GM23338 (cell line): ENCODE results near the gene DUS2. TPM values are rescaled to one million over a fixed set of nuclear protein-coding genes. Genes with fewer than 3 reads are reported as not detected.

ENCODE experiments used
- ATAC-seq: fragments of 200-7000 bp; cut with Tn5 transposase; 3 replicates; pipeline ENCODE4 v1.9.1; 2020
- DNase-seq: peaks from one replicate; pipeline ENCODE4 v3.0.0-alpha.2; 2015; ENCODE audit warnings: low spot score
- H2AFZ ChIP-seq: fragments of 200-600 bp; sonication (generic); 2 replicates; pipeline ENCODE4 v1.8.0; 2016; ENCODE audit warnings: antibody characterized with exemption, mild to moderate bottlenecking, moderate library complexity
- H3F3A ChIP-seq: fragments of 200-600 bp; sonication (generic); replicated peaks from 2 replicates; pipeline ENCODE4 v1.8.0; 2017; ENCODE audit warnings: antibody characterized with exemption, mixed run types, low read depth
- H3K27ac ChIP-seq: fragments of 200-600 bp; sonication (generic); 2 replicates; pipeline ENCODE4 v1.6.1; 2016; ENCODE audit warnings: low read depth
- H3K27me3 ChIP-seq: fragments of 200-600 bp; sonication (generic); 2 replicates; pipeline ENCODE4 v1.8.0; 2016; ENCODE audit warnings: mild to moderate bottlenecking, mixed run types, moderate library complexity; ENCODE audit not compliant: insufficient read depth
- H3K36me3 ChIP-seq: fragments of 200-600 bp; sonication (generic); 2 replicates; pipeline ENCODE4 v1.8.0; 2016; ENCODE audit warnings: mild to moderate bottlenecking; ENCODE audit not compliant: insufficient read depth
- H3K4me1 ChIP-seq: fragments of 200-600 bp; sonication (generic); 2 replicates; pipeline ENCODE4 v1.8.0; 2016; ENCODE audit warnings: mild to moderate bottlenecking, moderate library complexity; ENCODE audit not compliant: insufficient read depth
- H3K4me2 ChIP-seq: fragments of 200-600 bp; sonication (generic); 2 replicates; pipeline ENCODE4 v1.7.1; 2017; ENCODE audit warnings: mixed run types
- H3K4me3 ChIP-seq: fragments of 200-600 bp; sonication (generic); 2 replicates; pipeline ENCODE4 v1.6.1; 2016; ENCODE audit warnings: mixed run types
- H3K79me2 ChIP-seq: fragments of 200-600 bp; sonication (generic); replicated peaks from 2 replicates; pipeline ENCODE4 v1.8.0; 2017; ENCODE audit warnings: mild to moderate bottlenecking; ENCODE audit not compliant: insufficient read depth
- H3K9me2 ChIP-seq: fragments of 200-600 bp; sonication (generic); 2 replicates; pipeline ENCODE4 v1.8.0; 2017; ENCODE audit not compliant: insufficient read depth
- H4K20me1 ChIP-seq: fragments of 200-600 bp; sonication (generic); replicated peaks from 2 replicates; pipeline ENCODE4 v1.8.0; 2017; ENCODE audit warnings: mild to moderate bottlenecking; ENCODE audit not compliant: insufficient read depth
- H3K27ac Mint-ChIP-seq: 2 replicates; pipeline ENCODE4 v1.8.0; 2020; ENCODE audit warnings: inconsistent platforms, mild to moderate bottlenecking, moderate library complexity, mixed read lengths
- H3K27me3 Mint-ChIP-seq: 3 replicates; pipeline ENCODE4 v1.8.0; 2022; ENCODE audit warnings: low read depth, mild to moderate bottlenecking, moderate library complexity, mixed read lengths, inconsistent platforms; ENCODE audit not compliant: insufficient read depth, poor library complexity
- H3K36me3 Mint-ChIP-seq: 3 replicates; pipeline ENCODE4 v1.8.0; 2021; ENCODE audit warnings: low read depth, mild to moderate bottlenecking, inconsistent platforms, moderate library complexity, mixed read lengths
- H3K4me1 Mint-ChIP-seq: 3 replicates; pipeline ENCODE4 v1.8.0; 2020; ENCODE audit warnings: mild to moderate bottlenecking, inconsistent platforms, mixed read lengths
- H3K4me3 Mint-ChIP-seq: 3 replicates; pipeline ENCODE4 v1.8.0; 2021; ENCODE audit warnings: moderate library complexity, mild to moderate bottlenecking, inconsistent platforms, mixed read lengths
- H3K9me3 Mint-ChIP-seq: 3 replicates; pipeline ENCODE4 v1.8.0; 2020; ENCODE audit warnings: moderate library complexity, mild to moderate bottlenecking, inconsistent platforms, mixed read lengths
- CREB1 ChIP-seq: fragments of 250-450 bp; sonication (Bioruptor Pico); IDR thresholded peaks from 2 replicates; pipeline ENCODE4 v1.5.0; 2020; ENCODE audit warnings: low read depth, mild to moderate bottlenecking, moderate library complexity
- EZH2 ChIP-seq: fragments of 200-600 bp; sonication (generic); IDR thresholded peaks from one replicate; pipeline ENCODE4 v1.8.0; 2017; ENCODE audit warnings: antibody characterized with exemption, mild to moderate bottlenecking, low read depth; ENCODE audit not compliant: unreplicated experiment
- JUNB ChIP-seq: IDR thresholded peaks from one replicate; pipeline ENCODE4 v1.6.1; 2016; ENCODE audit warnings: antibody characterized with exemption; ENCODE audit not compliant: unreplicated experiment
- NANOG ChIP-seq: IDR thresholded peaks from 2 replicates; pipeline ENCODE4 v1.6.1; 2016; ENCODE audit warnings: antibody characterized with exemption, borderline replicate concordance
- STAT1 ChIP-seq: IDR thresholded peaks from one replicate; pipeline ENCODE4 v1.6.1; 2016; ENCODE audit warnings: antibody characterized with exemption; ENCODE audit not compliant: unreplicated experiment
- polyA plus RNA-seq: library from polyadenylated mRNA; unstranded; fragments of >200 nt; fragmentation: Nextera tagmentation; extraction: Ambion mirVana; gene quantifications from 2 replicates; pipeline ENCODE4 v1.2.1, GENCODE V29; 2016
- total RNA-seq: library from RNA; depleted of rRNA; stranded (reverse); fragments of >200 nt; shearing (Covaris generic); gene quantifications from 2 replicates; pipeline ENCODE4 v1.2.3, GENCODE V29; 2014
- TF ChIP-seq, protein P1 (sequence below): IDR thresholded peaks from one replicate; pipeline ENCODE4 v1.6.1; 2018; ENCODE audit warnings: antibody characterized with exemption; ENCODE audit not compliant: unreplicated experiment
- TF ChIP-seq, protein P2 (sequence below): fragments of 250-450 bp; sonication (Bioruptor Pico); IDR thresholded peaks from 2 replicates; pipeline ENCODE4 v1.5.0; 2020; ENCODE audit warnings: mild to moderate bottlenecking, moderate library complexity
- TF ChIP-seq, protein P3 (sequence below), 2 experiments: fragments of 200-600 bp in 1 of 2; sonication (generic) in 1 of 2; conservative IDR thresholded peaks; 2 replicates each; pipeline versions ENCODE4 v1.5.1 to v1.6.1; 2016 to 2017; ENCODE audit warnings: antibody characterized with exemption in 2 of 2, low read depth in 2 of 2, mild to moderate bottlenecking in 2 of 2, moderate library complexity in 1 of 2

Gene DUS2
- total and polyA plus RNA-seq, 2 experiments from 2014 or later: 13.3 to 26.4 TPM

DNA sequence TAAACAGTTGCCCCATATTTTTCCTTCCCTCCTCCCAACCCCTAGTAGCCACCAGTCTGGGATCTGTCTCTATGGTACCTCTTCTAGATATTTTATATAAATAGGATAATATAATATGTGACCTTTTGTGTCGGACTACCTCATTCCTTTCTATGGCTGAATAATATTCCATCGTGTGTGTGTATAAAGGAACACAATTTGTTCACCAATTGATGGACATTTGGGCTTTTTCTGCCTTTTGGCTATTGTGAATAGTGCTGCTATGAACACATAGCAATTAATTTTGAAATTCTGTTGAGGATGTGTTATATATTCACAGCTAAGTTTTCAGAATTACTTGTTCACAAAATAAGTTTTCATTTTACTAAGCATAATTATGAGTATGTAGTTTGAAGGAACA, 64.6 kb downstream of the DUS2 start:
- no peak overlapping the region for H3K27ac ChIP-seq
- TF ChIP-seq, protein P1, sequence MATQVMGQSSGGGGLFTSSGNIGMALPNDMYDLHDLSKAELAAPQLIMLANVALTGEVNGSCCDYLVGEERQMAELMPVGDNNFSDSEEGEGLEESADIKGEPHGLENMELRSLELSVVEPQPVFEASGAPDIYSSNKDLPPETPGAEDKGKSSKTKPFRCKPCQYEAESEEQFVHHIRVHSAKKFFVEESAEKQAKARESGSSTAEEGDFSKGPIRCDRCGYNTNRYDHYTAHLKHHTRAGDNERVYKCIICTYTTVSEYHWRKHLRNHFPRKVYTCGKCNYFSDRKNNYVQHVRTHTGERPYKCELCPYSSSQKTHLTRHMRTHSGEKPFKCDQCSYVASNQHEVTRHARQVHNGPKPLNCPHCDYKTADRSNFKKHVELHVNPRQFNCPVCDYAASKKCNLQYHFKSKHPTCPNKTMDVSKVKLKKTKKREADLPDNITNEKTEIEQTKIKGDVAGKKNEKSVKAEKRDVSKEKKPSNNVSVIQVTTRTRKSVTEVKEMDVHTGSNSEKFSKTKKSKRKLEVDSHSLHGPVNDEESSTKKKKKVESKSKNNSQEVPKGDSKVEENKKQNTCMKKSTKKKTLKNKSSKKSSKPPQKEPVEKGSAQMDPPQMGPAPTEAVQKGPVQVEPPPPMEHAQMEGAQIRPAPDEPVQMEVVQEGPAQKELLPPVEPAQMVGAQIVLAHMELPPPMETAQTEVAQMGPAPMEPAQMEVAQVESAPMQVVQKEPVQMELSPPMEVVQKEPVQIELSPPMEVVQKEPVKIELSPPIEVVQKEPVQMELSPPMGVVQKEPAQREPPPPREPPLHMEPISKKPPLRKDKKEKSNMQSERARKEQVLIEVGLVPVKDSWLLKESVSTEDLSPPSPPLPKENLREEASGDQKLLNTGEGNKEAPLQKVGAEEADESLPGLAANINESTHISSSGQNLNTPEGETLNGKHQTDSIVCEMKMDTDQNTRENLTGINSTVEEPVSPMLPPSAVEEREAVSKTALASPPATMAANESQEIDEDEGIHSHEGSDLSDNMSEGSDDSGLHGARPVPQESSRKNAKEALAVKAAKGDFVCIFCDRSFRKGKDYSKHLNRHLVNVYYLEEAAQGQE: no peak
- TF ChIP-seq CREB1 (CRISPR knock-in tag) (no peak), STAT1 (no peak), JUNB (no peak), EZH2 (no peak), NANOG (no peak)
- TF ChIP-seq, protein P2, sequence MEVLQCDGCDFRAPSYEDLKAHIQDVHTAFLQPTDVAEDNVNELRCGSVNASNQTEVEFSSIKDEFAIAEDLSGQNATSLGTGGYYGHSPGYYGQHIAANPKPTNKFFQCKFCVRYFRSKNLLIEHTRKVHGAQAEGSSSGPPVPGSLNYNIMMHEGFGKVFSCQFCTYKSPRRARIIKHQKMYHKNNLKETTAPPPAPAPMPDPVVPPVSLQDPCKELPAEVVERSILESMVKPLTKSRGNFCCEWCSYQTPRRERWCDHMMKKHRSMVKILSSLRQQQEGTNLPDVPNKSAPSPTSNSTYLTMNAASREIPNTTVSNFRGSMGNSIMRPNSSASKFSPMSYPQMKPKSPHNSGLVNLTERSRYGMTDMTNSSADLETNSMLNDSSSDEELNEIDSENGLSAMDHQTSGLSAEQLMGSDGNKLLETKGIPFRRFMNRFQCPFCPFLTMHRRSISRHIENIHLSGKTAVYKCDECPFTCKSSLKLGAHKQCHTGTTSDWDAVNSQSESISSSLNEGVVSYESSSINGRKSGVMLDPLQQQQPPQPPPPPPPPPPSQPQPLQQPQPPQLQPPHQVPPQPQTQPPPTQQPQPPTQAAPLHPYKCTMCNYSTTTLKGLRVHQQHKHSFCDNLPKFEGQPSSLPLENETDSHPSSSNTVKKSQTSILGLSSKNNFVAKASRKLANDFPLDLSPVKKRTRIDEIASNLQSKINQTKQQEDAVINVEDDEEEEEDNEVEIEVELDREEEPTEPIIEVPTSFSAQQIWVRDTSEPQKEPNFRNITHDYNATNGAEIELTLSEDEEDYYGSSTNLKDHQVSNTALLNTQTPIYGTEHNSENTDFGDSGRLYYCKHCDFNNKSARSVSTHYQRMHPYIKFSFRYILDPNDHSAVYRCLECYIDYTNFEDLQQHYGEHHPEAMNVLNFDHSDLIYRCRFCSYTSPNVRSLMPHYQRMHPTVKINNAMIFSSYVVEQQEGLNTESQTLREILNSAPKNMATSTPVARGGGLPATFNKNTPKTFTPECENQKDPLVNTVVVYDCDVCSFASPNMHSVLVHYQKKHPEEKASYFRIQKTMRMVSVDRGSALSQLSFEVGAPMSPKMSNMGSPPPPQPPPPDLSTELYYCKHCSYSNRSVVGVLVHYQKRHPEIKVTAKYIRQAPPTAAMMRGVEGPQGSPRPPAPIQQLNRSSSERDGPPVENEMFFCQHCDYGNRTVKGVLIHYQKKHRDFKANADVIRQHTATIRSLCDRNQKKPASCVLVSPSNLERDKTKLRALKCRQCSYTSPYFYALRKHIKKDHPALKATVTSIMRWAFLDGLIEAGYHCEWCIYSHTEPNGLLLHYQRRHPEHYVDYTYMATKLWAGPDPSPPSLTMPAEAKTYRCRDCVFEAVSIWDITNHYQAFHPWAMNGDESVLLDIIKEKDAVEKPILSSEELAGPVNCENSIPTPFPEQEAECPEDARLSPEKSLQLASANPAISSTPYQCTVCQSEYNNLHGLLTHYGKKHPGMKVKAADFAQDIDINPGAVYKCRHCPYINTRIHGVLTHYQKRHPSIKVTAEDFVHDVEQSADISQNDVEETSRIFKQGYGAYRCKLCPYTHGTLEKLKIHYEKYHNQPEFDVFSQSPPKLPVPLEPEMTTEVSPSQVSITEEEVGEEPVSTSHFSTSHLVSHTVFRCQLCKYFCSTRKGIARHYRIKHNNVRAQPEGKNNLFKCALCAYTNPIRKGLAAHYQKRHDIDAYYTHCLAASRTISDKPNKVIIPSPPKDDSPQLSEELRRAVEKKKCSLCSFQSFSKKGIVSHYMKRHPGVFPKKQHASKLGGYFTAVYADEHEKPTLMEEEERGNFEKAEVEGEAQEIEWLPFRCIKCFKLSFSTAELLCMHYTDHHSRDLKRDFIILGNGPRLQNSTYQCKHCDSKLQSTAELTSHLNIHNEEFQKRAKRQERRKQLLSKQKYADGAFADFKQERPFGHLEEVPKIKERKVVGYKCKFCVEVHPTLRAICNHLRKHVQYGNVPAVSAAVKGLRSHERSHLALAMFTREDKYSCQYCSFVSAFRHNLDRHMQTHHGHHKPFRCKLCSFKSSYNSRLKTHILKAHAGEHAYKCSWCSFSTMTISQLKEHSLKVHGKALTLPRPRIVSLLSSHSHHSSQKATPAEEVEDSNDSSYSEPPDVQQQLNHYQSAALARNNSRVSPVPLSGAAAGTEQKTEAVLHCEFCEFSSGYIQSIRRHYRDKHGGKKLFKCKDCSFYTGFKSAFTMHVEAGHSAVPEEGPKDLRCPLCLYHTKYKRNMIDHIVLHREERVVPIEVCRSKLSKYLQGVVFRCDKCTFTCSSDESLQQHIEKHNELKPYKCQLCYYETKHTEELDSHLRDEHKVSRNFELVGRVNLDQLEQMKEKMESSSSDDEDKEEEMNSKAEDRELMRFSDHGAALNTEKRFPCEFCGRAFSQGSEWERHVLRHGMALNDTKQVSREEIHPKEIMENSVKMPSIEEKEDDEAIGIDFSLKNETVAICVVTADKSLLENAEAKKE (CRISPR knock-in tag): no peak
- TF ChIP-seq, protein P3, sequence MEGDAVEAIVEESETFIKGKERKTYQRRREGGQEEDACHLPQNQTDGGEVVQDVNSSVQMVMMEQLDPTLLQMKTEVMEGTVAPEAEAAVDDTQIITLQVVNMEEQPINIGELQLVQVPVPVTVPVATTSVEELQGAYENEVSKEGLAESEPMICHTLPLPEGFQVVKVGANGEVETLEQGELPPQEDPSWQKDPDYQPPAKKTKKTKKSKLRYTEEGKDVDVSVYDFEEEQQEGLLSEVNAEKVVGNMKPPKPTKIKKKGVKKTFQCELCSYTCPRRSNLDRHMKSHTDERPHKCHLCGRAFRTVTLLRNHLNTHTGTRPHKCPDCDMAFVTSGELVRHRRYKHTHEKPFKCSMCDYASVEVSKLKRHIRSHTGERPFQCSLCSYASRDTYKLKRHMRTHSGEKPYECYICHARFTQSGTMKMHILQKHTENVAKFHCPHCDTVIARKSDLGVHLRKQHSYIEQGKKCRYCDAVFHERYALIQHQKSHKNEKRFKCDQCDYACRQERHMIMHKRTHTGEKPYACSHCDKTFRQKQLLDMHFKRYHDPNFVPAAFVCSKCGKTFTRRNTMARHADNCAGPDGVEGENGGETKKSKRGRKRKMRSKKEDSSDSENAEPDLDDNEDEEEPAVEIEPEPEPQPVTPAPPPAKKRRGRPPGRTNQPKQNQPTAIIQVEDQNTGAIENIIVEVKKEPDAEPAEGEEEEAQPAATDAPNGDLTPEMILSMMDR (conservative IDR thresholded peaks at IDR 0.05; ENCODE audit: low read depth in 2 of 2): no peak
- no peaks in the 10 kb centered on the region for H3K27me3 ChIP-seq
- H3K4me1 ChIP-seq: peaks cover 26% of the 10 kb centered on the region
- no peaks in the 10 kb centered on the region for H3K36me3 ChIP-seq
- H4K20me1 ChIP-seq: peaks cover 27% of the 10 kb centered on the region
- no peak overlapping the region; the same call in 2 of the 3 replicates for H3K4me3 Mint-ChIP-seq
- peaks cover 32% of the 10 kb centered on the region for H3K4me1 Mint-ChIP-seq
- H3K79me2 ChIP-seq: peaks cover 70% of the 10 kb centered on the region
- H3K27me3 Mint-ChIP-seq: peaks cover 5% of the 10 kb centered on the region
- no peak overlapping the region for H2AFZ ChIP-seq
- no peak overlapping the region for H3K4me2 ChIP-seq
- H3K9me2 ChIP-seq: no peaks in the 10 kb centered on the region
- peaks cover 9% of the 10 kb centered on the region for H3F3A ChIP-seq
- no peak overlapping the region for H3K4me3 ChIP-seq
- ATAC-seq (no peak), DNase-seq (no peak)
- H3K36me3 Mint-ChIP-seq: no peaks in the 10 kb centered on the region; the same call in 2 of the 3 replicates
- H3K9me3 Mint-ChIP-seq: no peaks in the 10 kb centered on the region
- H3K27ac Mint-ChIP-seq: no peak overlapping the region
